Inferior parietal cortex (tissue), 1 donor: ENCODE data around the gene LLPH.

Source experiments
- DNase-seq: peaks from one replicate; pipeline ENCODE4 v3.0.0-alpha.2; 2016; ENCODE audit errors: extremely low spot score

LLPH gene

GRCh38 chr12:66142826-66143225 is 12.3 kb upstream of the LLPH start:
- no peak for DNase-seq

- no peak for DNase-seq
Observed at GRCh38 chr12:66141299-66141698, 10.7 kb upstream of the LLPH start.

- DNase-seq = no peak
Observed at GRCh38 chr12:66140731-66141130, 10.2 kb upstream of the LLPH start.

- DNase-seq = no peak
Observed at GRCh38 chr12:66139328-66139727, 8.8 kb upstream of the LLPH start.

- DNase-seq = no peak
Observed at GRCh38 chr12:66137937-66138336, 7.4 kb upstream of the LLPH start.

- no peak for DNase-seq
Observed at GRCh38 chr12:66132408-66132807, 1.9 kb upstream of the LLPH start.

GRCh38 chr12:66131067-66131688 is 628 bp upstream of the LLPH start:
- peak; percentile 17 for DNase-seq

GRCh38 chr12:66129934-66130266 is 650 bp downstream of the LLPH start:
- no peak for DNase-seq

GRCh38 chr12:66127650-66128049 is 2.9 kb downstream of the LLPH start:
- DNase-seq = no peak

GRCh38 chr12:66120477-66120876 is 10.1 kb downstream of the LLPH start:
- DNase-seq = no peak

- DNase-seq = no peak
Observed at GRCh38 chr12:66119870-66120241, 10.7 kb downstream of the LLPH start.

- DNase-seq = no peak
Observed at GRCh38 chr12:66119229-66119869, 11.2 kb downstream of the LLPH start.

- DNase-seq = no peak
Observed at GRCh38 chr12:66118240-66118891, 12.2 kb downstream of the LLPH start.

- no peak for DNase-seq
Observed at GRCh38 chr12:66117242-66117641, 13.3 kb downstream of the LLPH start.

- DNase-seq = no peak
Observed at GRCh38 chr12:66115071-66115600, 15.4 kb downstream of the LLPH start.

GRCh38 chr12:66113471-66113870 is 17.1 kb downstream of the LLPH start:
- DNase-seq = no peak

GRCh38 chr12:66111605-66112004 is 18.9 kb downstream of the LLPH start:
- no peak for DNase-seq

GRCh38 chr12:66109056-66109455 is 21.5 kb downstream of the LLPH start:
- DNase-seq = no peak

- DNase-seq = no peak
Observed at GRCh38 chr12:66108386-66108785, 22.2 kb downstream of the LLPH start.

- peak; percentile 95 for DNase-seq
Observed at GRCh38 chr12:66107451-66107915, 23.1 kb downstream of the LLPH start.

GRCh38 chr12:66103016-66103913 is 27.3 kb downstream of the LLPH start:
- DNase-seq = no peak
